Umbilical cord (tissue), 2 donors: ENCODE measurements around the gene WNT8B. TPM values are rescaled to one million over a fixed set of nuclear protein-coding genes. Genes with fewer than 3 reads are reported as not detected.

Experiments used
- DNase-seq: peaks from one replicate; pipeline ENCODE4 v3.0.0-alpha.2; 2015; ENCODE audit warnings: low spot score
- total RNA-seq: library from RNA; depleted of rRNA; stranded (reverse); fragments of >200 nt; gene quantifications from one replicate; pipeline ENCODE4 v1.2.3, GENCODE V29; 2014; ENCODE audit warnings: low replicate concordance; ENCODE audit not compliant: insufficient read depth

WNT8B gene
- total RNA-seq, 1 donor from 2014 or later = 0.72 TPM

GRCh38 chr10:100519311-100520051 is 56.7 kb downstream of the WNT8B start, which contains the start of gene SEC31B:
Gene SEC31B (minus strand): TSS chr10:100519861. CDS start chr10:100516952, 2,909 bp downstream.
- peak; percentile 18 for DNase-seq

GRCh38 chr10:100520811-100521210 is 58.0 kb downstream of the WNT8B start:
- no peak for DNase-seq

- DNase-seq = no peak
Measured at GRCh38 chr10:100522107-100522801, 59.4 kb downstream of the WNT8B start.

GRCh38 chr10:100522945-100523344 is 60.1 kb downstream of the WNT8B start:
- DNase-seq = no peak

GRCh38 chr10:100524206-100524605 is 61.4 kb downstream of the WNT8B start:
- DNase-seq = no peak

- no peak for DNase-seq
Measured at GRCh38 chr10:100524638-100525037, 61.8 kb downstream of the WNT8B start.

- DNase-seq = no peak
Measured at GRCh38 chr10:100528123-100528886, 65.5 kb downstream of the WNT8B start.

GRCh38 chr10:100528921-100529474 is 66.2 kb downstream of the WNT8B start:
- no peak for DNase-seq

GRCh38 chr10:100529475-100530298 is 66.9 kb downstream of the WNT8B start, which contains the start of gene NDUFB8:
Gene NDUFB8 (minus strand): TSS chr10:100529871. CDS start chr10:100529851, 20 bp downstream.
- DNase-seq = peak; percentile 94

GRCh38 chr10:100531761-100532160 is 69.0 kb downstream of the WNT8B start:
- no peak for DNase-seq

Other genes starting within 250 kb of the WNT8B start
- 23.4 TPM for gene CHUK, start 233.4 kb upstream of the WNT8B start, total RNA-seq
- 11.1 TPM for gene CWF19L1, start 195.4 kb upstream of the WNT8B start, total RNA-seq
- gene BLOC1S2, start 176.3 kb upstream of the WNT8B start, total RNA-seq = 27.0 TPM
- gene PKD2L1, start 132.8 kb upstream of the WNT8B start, total RNA-seq = not detected
- 52.0 TPM for gene SCD, start 115.8 kb upstream of the WNT8B start, total RNA-seq
- 4.6 TPM for gene SEC31B, start 56.9 kb downstream of the WNT8B start, total RNA-seq
- gene NDUFB8, start 66.9 kb downstream of the WNT8B start, total RNA-seq = 74.9 TPM
- 13.2 TPM for gene HIF1AN, start 72.9 kb downstream of the WNT8B start, total RNA-seq